Sciatic nerve (tissue), 2 donors: ENCODE measurements around the gene ZNF57. TPM values are rescaled to one million over a fixed set of nuclear protein-coding genes. Genes with fewer than 3 reads are reported as not detected.
"Not testable (repeated sequence)": the region's sequence is repeated elsewhere in the genome, so short reads cannot be mapped to it uniquely, and the experiment has no call there.

ENCODE experiments used
- ATAC-seq: fragments of 200-7000 bp; cut with Tn5 transposase; one replicate; pipeline ENCODE4 v1.9.1; 2020; ENCODE audit warnings: mild to moderate bottlenecking, moderate library complexity
- DNase-seq: peaks from one replicate; pipeline ENCODE4 v3.0.0-alpha.2; 2020; ENCODE audit warnings: low spot score
- intact Hi-C: fragments of 100-400 bp; cut with DNase I; formaldehyde crosslinking; loops from one replicate; pipeline ENCODE4 v1.14.2; 2022
- total RNA-seq: library from RNA; stranded (reverse); fragmentation: NEBNext Ultra II Directional; extraction: Animal tissue kit (Norgen Biotek cat#: 25700); gene quantifications from one replicate; pipeline ENCODE4 v1.2.1, GENCODE V29; 2021
- donor health status: DM: no; HTN: no; CAD: no.
- donor health status: DM: no; HTN: no; CAD: no.

ZNF57 gene
- total RNA-seq: 3.1 TPM

DNA sequence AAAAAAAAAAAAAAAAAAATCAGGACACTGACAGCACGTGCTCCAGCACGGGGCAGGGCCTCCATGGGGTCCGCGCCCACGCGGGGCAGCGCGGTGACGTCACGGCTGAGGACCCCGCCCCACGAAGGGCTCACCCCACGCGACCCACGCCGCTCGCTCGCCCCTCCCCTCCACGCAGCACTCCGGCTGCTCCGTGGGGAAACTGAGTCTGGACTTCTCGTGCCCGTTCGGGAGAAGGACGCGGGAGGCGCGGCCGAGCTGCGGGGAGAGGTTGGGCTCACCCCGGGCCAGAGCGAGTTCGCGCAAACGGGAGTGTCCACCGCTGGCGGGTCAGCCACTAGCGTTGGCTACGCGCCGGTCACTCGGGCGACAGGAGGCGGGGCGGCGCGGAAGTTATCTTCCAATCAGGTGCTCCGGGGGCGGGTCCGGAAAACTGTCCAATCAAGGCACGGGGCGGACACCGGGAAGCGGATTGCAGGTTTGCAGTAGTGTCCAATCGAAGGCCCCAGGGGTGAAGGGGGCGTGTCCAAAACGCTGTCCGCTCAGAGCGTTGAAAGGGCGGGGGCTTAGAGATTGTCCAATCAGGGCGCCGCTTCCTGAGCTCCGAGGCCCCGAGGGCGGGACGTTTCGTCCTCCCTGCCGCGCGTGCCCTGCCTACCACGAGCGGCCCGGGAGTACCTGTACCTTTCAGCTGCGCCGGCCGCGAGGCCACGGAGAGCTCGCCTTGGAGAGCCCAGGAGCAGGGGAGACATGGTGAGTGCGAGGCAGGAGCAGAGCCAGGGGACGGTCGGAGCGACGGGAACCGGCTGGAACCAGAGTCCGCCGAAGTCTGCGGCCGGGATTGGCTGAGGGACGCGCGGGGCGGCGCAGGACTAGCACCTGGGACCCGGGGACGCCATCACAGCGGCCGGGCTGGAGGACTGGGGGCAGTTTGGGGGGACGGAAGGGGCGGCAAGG is at the start of gene ZNF57:
TSS of gene ZNF57 (plus strand) at position 633 of the 957 bp plus-strand sequence. CDS start at position 751, 118 bp downstream.
- intact Hi-C loops: no loop called here
- DNase-seq (peak; percentile 100), ATAC-seq (peak; percentile 100)

DNA sequence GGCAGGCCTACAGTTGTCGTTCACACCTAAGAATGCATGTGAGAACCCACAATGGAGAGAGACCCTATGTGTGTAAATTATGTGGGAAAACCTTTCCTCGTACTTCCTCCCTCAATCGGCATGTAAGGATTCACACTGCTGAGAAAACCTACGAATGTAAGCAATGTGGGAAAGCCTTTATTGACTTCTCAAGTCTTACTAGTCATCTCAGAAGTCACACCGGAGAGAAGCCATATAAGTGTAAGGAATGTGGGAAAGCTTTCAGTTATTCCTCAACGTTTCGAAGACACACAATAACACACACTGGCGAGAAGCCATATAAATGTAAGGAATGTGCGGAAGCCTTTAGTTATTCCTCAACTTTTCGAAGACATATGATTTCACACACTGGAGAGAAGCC is 48.1 kb upstream of the ZNF57 start:
- ATAC-seq (no peak), DNase-seq (no peak)
- intact Hi-C loops: no loop called here

DNA sequence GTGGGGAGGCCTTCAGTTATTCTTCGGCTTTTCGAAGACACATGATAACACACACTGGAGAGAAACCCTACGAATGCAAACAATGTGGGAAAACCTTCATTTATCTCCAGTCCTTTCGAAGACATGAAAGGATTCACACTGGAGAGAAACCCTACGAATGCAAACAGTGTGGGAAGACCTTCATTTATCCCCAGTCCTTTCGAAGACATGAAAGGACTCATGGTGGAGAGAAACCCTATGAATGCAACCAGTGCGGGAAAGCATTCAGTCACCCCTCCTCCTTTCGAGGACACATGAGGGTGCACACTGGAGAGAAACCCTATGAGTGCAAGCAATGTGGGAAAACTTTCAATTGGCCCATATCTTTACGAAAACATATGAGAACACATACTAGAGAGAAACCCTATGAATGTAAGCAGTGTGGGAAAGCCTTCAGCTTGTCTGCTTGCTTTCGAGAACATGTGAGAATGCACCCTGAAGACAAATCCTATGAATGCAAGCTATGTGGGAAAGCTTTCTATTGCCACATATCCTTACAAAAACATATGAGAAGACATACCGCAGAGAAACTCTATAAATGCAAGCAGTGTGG is 47.6 kb upstream of the ZNF57 start:
- ATAC-seq (no peak), DNase-seq (no peak)
- intact Hi-C loops: no loop called here

DNA sequence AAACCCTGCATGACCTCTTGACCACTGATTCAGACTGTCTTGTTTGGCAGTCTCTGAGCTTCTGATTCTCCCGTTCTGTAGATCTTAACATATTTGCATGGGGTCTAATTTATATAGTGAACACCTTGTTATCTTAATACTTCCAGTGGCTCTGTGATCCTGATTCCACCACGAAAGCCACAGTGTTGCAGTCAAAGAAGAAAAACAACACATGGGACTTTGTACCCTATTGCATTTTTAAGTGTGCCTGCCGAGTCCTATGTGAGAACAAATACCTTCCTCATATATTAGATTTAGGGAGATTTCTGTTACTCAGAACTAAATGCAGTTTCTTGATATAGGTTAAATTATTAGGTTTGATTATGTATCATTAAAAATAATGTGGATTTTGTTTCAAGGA is 45.9 kb upstream of the ZNF57 start:
- ATAC-seq (no peak), DNase-seq (no peak)
- intact Hi-C loops: no loop called here

DNA sequence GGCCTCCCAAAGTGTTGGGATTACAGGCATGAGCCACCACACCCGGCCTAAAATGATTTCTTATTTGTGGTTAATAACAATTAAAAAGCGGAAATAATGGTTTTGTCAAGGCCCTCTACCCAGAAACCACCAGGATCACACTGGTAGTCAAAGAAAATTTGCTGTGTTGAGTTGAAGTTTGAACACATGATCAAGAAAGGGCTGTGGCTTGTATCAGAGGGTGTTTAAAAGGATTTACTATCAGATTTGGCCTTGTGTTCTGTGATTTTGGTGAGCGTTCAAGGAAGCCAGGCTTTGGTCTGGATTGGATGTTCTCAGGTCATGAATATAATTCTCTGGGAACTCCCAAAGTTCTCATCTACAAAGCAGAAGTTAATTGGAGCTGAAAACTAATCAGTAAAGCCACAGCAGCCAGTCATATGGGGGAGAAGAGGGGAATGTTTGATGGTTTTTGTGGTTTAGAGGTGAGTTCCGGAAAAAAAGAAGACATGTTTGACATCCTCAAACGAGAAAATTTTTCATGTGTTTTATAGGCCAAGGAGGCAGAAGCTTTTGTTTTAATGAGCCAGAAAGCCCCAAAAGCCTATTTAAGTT is 44.2 kb upstream of the ZNF57 start:
- intact Hi-C loops: no loop called here
- ATAC-seq: no peak
- no peak for DNase-seq

DNA sequence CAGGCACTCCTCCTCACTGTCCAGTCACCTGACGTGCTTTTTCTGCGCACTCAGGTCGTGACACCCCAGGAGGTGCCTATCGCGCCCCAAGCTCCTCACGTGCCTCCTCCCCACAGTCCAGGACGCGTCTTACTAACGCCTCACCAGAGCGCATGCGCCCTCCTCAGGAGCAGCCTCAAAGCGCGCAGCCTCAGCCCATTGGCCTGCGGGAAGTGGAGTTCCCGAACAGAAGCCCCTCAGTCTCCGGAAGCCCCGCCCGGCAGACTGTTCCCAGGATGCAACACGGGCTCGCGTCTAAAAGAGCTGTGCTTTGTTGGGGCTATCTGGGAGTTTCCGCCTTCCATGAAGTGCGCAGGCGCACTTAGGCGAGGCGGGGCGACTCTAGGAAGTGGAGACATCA is 41.9 kb upstream of the ZNF57 start:
- intact Hi-C loops: no loop called here
- no peak for DNase-seq
- no peak for ATAC-seq

DNA sequence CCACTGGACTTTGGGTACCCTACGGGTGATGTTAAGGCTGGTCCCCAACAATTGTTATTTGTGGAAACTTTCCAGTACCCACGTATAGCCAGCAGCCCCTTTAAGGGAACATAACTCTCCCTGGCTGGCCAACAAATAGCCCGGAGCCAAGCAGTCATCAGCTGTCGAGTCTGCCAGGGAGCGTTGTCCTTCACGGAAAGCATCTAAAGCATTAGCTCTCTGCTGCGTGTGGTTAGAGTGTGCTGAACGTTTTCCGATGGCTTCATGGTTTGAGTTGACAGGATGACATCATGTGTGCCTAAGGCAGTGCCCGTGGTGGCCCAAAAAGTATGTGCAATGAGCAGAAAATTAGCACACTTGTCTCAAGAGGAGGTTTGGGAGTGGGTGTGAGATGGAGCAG is 36.9 kb upstream of the ZNF57 start:
- no peak for ATAC-seq
- no peak for DNase-seq
- intact Hi-C loops: no loop called here

DNA sequence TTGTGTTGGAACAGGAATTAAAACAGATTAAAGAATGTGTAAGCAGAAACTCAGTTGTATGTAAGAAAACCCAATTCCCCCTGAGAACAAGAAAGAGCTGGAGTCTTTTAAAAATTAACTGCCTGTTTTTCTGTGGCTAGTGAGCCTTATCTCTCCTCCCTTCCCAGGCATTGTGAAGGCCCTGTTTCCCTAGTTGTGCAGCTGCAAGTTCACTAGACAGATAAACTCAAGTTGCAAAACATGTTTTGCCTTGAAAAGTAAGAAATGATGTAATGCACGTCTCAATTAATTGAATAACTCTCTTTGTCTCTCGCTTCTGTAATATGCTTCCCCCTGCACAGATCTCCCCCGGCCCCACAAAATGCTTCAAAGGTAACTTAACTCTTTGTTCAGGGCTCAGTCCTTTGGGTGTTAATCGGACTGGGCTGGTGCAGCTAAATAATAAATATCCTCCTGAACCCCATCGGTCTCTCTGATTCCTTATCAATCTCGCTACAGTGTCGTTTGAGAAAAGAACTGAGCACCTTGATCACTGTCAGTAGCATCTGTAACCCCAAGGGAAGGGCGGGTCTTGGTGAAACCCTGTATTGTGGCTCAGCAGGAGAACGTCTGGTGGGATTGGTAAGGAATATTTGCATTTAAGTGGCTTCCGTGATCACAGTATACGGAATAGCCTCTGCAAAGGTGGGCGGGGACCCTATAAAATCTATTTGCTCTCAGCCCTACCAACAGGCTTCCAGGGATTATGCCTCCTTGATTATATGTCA is 35.2 kb upstream of the ZNF57 start:
- intact Hi-C loops: no loop called here
- DNase-seq (no peak), ATAC-seq (no peak)

DNA sequence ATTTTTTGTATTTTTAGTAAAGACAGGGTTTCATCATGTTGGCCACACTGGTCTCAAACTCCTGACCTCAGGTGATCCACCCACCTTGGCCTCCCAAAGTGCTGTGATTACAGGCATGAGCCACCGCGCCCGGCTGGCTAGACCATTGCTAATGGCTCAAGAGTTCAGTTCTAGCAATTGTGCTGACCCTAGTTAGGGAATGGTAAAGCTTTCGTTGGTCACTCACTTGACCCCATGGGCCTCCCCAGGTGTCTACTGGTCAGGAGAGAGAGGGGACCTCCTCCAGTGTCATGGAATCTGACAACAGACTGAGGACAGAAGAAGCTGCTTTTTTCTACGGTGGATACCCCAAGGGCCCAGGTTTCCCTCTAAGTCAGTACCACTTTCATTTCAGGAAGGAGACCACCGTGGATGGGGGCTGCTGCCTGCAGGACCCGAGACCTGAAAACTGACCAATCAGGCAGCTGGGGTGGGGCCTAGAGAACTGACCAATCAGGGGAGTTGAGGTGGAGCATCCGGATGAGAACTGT is 34.2 kb upstream of the ZNF57 start:
- intact Hi-C loops: no loop called here
- no peak for ATAC-seq
- DNase-seq: no peak

DNA sequence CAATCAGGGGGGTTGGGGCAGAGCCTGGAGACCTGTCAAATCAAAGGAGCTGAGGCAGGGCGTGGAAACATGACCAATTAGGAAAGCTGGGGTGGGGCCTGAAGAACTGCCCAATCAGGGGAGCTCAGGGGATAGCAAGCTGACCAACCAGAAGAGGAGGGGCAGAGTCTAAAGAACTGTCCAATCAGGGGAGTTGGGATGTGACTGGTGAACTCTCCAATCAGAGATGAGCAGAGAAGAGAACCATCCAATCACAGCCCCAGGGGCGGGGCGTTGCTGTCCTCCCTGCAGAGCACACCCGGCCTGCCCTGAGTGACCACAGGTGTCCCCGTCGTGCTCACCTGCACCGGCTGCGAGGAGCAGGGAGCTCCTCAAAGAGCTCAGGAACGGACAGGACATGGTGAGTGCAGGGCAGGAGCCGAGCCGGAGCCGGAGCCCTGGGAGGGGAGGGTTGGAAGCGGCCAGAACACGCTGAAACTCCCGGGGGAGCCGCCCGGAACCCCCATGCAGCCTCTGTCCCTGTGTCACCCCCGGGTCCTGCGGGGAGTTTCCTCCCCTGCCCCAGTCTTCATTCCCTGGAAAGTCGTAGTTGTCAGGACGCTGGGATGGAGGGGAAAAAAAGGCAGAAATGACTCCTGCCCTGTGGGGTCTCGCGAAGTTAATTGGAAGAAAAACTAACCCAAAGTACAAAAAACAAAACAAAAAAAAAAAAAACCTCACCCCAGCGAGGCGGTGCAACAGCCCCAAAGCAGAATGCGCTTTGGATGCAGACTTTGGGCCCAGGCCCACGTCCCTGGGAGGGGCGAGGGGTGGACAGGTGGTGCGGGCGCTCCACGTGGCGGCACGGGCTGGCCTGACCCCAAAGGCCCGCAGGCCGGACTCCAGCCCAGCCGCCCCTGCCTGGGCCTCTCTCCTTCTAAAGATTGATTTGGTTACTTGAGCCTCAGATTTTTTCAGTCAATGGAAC is 33.4 kb upstream of the ZNF57 start, which contains the start of gene ZNF556:
TSS of gene ZNF556 (plus strand) at position 311 of the 967 bp plus-strand sequence. CDS start at position 398, 87 bp downstream.
- ATAC-seq (peak; percentile 94), DNase-seq (peak; percentile 63)
- intact Hi-C loops: no loop called here

DNA sequence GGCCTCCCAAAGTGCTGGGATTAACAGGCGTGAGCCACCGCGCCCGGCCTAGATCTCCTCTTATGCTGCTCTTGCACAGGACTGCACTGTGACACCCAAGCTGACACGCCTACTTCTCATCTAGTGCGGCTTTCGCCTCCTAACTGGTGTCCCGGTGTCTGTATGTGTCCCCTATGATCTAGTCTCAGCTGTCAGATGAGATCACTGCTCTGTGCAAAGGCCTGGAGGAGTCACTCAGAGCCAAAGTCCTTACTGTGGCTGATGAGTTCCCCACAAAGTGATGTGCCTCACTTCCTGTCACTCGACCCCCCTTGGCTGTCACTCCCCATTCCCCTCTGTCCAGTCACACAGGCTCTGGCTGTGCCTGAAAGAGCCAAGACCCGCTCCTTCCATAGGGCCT is 31.1 kb upstream of the ZNF57 start:
- intact Hi-C loops: no loop called here
- DNase-seq: no peak
- ATAC-seq: no peak

DNA sequence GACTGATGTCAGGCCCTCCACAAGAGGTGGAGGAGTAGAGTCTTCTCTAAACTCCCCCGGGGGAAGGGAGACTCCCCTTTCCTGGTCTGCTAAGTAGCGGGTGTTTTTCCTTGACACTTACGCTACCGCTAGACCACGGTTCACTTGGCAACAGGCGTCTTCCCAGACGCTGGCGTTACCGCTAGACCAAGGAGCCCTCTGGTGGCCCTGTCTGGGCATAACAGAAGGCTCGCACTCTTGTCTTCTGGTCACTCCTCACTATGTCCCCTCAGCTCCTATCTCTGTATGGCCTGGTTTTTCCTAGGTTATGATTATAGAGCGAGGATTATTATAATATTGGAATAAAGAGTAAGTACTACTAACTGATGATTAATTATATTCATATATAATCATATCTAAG is 28.6 kb upstream of the ZNF57 start:
- DNase-seq, intact Hi-C loops, ATAC-seq: not testable (repeated sequence)

DNA sequence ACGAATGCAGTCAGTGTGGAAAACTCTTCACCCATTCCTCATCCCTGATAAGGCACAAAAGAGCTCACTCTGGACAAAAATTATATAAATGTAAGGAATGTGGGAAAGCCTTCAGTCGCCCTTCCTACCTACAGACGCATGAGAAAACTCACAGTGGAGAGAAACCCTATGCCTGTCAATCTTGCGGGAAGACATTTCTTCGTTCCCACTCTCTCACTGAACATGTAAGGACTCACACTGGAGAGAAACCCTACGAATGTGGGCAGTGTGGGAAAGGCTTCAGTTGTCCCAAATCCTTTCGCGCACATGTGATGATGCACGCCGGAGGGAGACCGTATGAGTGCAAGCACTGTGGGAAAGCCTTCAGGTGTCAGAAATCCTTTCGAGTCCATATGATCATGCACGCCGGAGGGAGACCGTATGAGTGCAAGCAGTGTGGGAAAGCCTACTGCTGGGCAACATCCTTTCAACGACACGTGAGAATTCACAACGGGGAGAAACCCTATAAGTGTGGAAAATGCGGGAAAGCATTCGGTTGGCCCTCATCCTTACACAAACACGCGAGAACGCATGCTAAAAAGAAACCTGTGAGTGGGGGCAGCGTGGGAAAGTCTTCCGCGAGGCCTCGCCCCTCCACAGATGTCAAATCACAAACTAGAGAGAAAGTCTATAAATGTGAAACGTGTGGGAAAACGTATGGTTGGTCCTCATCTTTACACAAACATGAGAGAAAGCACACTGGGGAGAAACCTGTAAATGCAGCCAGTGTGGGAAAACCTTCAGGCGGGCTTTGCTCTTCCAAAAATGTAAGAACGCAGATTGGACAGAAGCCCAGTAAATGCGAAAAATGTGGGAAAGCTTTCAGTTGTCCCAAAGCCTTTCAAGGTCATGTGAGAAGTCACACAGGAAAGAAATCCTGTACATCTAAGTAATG is 23.1 kb upstream of the ZNF57 start:
- no peak for DNase-seq
- ATAC-seq: no peak
- intact Hi-C loops: no loop called here

DNA sequence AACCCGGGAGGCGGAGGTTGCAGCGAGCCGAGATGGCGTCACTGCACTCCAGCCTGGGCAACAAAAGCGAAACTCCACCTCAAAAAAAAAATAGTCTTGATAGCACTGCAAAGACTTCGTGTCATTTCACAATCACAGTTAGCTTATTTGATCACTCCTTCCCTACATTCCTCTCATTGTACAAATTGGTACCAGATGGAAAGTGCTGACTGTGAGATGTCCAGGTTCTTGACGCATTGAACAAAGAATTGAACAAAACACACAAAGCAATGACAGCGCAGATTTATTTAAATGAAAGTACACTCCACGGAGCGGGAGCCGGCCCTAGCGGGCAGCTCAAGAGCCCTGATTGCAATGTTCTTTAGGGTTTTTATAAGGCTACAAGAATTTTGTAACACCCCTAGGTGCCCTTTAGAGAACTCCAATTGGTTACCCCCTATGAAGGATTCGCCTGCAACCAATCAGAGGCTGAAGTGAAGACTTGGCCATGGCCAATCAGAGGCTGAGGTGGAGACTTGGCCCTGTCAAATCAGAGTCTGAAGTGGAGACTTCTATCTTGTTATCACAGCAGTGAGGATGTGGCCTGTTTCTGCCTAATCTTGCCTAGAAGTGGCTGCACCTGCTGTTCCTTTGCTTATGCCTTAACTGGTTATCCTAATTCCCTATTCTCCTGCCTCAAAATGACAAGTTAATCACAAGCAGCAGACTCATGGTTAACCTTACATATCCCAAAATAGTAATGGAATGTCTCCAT is 16.9 kb upstream of the ZNF57 start:
- ATAC-seq (no peak), DNase-seq (no peak)
- intact Hi-C loops: no loop called here

DNA sequence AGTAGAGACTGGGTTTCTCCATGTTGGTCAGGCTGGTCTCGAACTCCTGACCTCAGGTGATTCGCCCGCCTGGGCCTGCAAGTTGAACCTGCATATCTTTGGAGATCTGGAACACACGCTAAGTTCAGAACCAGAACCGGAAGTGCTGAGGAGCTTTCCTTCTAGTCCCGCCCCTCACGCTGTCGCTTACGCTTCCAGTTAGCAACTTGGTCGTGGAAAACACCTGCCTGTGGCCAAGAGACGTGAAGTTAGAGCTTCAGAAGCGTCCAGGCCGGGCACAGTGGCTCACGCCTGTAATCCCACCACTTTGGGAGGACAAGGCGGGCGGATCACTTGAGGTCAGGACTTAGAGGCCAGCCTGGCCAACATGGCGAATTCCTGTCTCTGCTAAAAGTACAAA is 15.0 kb upstream of the ZNF57 start:
- intact Hi-C loops: no loop called here
- DNase-seq (no peak), ATAC-seq (no peak)

DNA sequence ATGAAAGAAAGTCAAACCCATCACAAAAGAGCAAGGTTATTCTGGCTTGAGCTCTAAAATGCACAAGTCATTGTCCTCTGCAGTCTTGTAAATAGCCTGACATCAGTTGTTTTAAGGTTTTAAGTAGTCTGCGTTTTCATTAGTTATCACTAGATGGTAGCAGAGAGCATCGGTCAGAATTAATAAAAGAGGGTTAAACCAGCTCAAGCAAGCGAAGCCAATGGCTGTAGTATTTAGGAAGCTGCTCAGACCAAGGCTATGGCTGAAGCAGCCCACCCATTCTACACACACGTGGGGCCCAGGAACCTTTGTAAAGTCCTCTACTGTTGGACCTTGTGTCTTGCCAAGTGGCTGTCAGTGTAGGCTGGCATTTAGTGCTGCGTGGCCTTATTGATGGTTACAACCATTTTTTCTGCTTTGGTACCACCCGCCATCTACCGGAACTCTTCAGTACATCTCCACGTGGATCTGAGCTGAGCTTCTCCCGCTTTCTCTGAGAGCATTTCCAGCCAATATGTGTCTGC is 13.3 kb upstream of the ZNF57 start:
- no peak for DNase-seq
- ATAC-seq: peak; percentile 61
- intact Hi-C loops: no loop called here
